SJCRH30 (cell line): Measurements from ENCODE around the gene DENND1B. TPM values are rescaled to one million over a fixed set of nuclear protein-coding genes. Genes with fewer than 3 reads are reported as not detected.
"Not testable (repeated sequence)": the region's sequence is repeated elsewhere in the genome, so short reads cannot be mapped to it uniquely, and the experiment has no call there.

ENCODE experiments used
- DNase-seq, 2 experiments: peaks; one replicate each; pipeline ENCODE4 v3.0.0-alpha.2; 2015 to 2020
- H3K27ac ChIP-seq: fragments of 250-450 bp; sonication (Bioruptor Pico); 2 replicates; pipeline ENCODE4 v1.5.1; 2020; ENCODE audit warnings: mild to moderate bottlenecking, moderate library complexity
- H3K27me3 ChIP-seq: fragments of 250-450 bp; sonication (Bioruptor Pico); 2 replicates; pipeline ENCODE4 v1.5.1; 2020; ENCODE audit warnings: mild to moderate bottlenecking, moderate library complexity
- H3K36me3 ChIP-seq: fragments of 250-450 bp; sonication (Bioruptor Pico); 2 replicates; pipeline ENCODE4 v1.5.1; 2020; ENCODE audit warnings: mild to moderate bottlenecking, moderate library complexity
- H3K4me1 ChIP-seq: fragments of 250-450 bp; sonication (Bioruptor Pico); 2 replicates; pipeline ENCODE4 v1.5.1; 2020; ENCODE audit warnings: mild to moderate bottlenecking, moderate library complexity
- H3K4me3 ChIP-seq: fragments of 250-450 bp; sonication (Bioruptor Pico); 2 replicates; pipeline ENCODE4 v1.5.1; 2020; ENCODE audit warnings: mild to moderate bottlenecking, moderate library complexity
- H3K9me3 ChIP-seq: fragments of 250-450 bp; sonication (Bioruptor Pico); replicated peaks from 2 replicates; pipeline ENCODE4 v1.5.1; 2020; ENCODE audit warnings: mild to moderate bottlenecking, moderate library complexity
- total RNA-seq: library from RNA; depleted of rRNA; stranded (reverse); fragments of >200 nt; shearing (Covaris generic); gene quantifications from 2 replicates; pipeline ENCODE4 v1.2.3, GENCODE V29; 2014

The DENND1B gene
- total RNA-seq, 1 experiment from 2014 or later, result 4.2 TPM

DNA sequence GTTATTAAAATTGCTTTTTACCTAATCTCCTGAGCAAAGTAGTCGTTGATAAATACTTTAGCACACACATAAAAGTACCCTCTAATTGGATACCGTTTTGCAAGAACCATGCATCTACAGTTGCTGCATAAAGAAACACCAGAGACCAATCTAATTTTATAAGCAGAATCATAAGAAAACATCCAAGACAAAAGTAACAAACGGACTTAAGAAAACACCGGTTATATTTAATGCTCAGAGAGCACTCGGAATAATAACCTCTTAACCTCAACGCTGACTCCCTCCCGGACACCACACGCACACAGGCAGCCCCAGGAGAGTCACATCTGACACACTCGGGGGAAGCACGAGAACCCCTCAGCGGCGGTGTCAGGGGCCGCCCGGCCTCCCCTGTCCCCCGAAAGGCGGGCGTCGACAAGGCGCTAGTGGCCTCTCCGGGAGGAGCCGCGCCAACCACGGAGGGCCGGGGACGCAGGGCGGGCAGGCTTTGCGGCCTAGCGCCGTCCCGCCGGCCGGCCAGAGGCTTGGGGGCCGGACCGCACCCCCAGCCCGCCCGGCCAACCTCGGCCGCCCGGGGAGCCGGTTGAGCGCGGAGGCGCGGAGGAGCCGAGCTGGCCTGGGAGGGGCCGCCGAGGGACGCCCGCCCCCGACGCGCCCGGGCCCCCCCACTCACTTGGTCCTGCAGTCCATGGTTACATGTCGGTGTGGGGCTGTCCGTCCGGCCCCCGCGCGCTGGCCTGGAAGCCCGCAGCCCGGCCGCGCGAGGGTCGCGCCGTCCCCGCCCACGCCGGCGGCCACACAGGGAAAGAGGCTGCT, 606 bp downstream of the DENND1B start:
- Histone ChIP-seq H3K27ac (peak overlapping the region; percentile 21; the same call in 1 of the 2 replicates), H3K9me3 (no peaks in the 10 kb centered on the region), H3K4me1 (peaks cover 4% of the 10 kb centered on the region; the same call in 1 of the 2 replicates), H3K36me3 (no peaks in the 10 kb centered on the region), H3K27me3 (no peaks in the 10 kb centered on the region), H3K4me3 (peak overlapping the region; percentile 66)
- DNase-seq, result peak; percentile 31 to 48

DNA sequence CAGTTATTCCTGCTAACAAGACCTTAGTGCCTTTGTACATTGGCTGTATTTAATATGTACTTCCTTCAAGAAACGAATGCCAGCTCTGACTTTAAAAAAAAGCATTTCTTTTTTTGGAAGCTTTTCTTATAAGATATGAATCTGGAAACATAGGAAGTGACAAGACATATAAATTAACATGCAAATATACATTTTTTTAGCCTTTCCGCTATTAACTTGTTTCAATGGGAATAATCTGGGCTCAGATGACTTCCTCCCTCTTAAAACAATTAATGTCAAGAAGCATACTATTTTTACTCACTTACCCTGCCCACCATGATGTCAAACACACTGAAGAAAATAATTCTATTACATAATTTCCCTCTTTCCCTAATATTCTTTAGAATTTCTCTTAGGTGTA, 1.4 kb downstream of the DENND1B start:
- no peaks in the 10 kb centered on the region for H3K36me3 ChIP-seq
- DNase-seq, result no peak
- H3K9me3 ChIP-seq, result no peaks in the 10 kb centered on the region
- no peak overlapping the region for H3K27ac ChIP-seq
- H3K4me3 ChIP-seq, result peak overlapping the region; percentile 66
- no peaks in the 10 kb centered on the region for H3K27me3 ChIP-seq
- peaks cover 4% of the 10 kb centered on the region; the same call in 1 of the 2 replicates for H3K4me1 ChIP-seq

DNA sequence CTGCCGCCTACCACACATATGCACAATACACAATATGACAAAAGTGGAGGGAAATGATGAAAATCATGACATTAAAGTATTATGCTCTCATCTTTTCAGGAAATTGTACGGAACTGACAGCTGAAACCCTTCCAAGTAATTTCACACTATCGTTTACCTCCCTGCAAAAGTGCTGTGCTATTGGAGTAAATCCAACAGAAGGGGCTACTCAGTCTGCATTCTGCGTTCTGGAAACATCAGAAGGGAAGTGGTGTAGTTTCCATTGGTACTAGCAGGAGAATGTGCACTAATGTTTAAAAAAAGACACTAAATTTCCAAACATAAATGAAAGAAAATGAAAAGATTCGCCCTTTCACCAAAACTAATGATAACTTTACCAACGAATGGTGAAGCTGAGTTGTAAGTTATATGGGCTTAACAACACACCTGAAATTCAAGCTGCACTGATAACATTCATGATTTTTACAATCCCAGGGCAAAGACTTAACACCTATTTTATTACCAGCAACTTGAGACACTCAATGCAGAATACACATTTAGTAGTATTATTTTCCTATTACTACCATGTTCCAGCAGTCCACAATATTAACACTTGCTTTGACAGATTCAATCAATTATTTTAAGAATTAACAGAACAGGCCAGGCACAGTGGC, 3.2 kb downstream of the DENND1B start:
- Histone ChIP-seq H3K4me1 (peaks cover 11% of the 10 kb centered on the region; the same call in 1 of the 2 replicates), H3K36me3 (no peaks in the 10 kb centered on the region), H3K4me3 (no peak overlapping the region), H3K27me3 (no peaks in the 10 kb centered on the region), H3K27ac (no peak overlapping the region), H3K9me3 (no peaks in the 10 kb centered on the region)
- no peak for DNase-seq

DNA sequence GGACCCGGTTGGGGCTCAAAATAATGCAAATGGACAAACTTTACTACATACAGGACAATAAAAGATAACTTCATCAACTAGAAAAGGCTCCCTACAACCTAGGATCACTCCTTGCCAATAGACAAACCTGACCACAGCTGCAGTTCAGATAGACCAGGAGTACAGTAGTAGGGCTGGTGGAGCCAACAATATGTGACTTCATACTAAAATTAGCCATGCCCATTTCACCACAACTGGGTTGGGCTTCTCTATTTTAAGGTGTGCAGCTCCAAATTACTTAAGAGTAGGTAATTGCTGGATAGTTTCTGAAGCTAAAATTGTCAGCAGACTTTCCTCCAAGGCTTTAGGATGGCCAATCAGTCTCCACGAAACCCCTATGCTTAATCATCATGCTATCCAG, 3.9 kb downstream of the DENND1B start:
- DNase-seq, result no peak
- Histone ChIP-seq H3K4me1 (peaks cover 11% of the 10 kb centered on the region; the same call in 1 of the 2 replicates), H3K27me3 (no peaks in the 10 kb centered on the region), H3K4me3 (no peak overlapping the region), H3K9me3 (no peaks in the 10 kb centered on the region), H3K36me3 (no peaks in the 10 kb centered on the region), H3K27ac (no peak overlapping the region)

DNA sequence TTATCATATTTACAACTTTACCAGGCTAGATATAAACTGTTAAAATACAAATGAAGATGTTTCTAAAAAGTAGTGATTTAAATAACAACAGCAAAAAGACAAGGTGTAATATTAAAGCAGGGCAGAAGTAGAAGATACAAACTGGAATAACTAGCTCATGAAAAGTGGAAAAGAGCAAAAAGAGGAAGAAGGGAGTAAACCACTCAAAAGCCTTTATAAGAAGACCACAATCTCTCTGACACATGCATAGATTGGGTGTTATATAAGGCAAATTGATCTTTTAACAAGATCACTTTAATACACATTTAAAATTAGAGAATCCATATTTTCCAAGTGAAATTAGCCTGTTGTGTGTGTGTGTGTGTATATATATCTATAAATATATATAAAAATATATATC, 5.0 kb downstream of the DENND1B start:
- Histone ChIP-seq H3K36me3 (no peaks in the 10 kb centered on the region), H3K4me3 (no peak overlapping the region), H3K27me3 (no peaks in the 10 kb centered on the region), H3K4me1 (peaks cover 11% of the 10 kb centered on the region; the same call in 1 of the 2 replicates), H3K9me3 (no peaks in the 10 kb centered on the region), H3K27ac (no peak overlapping the region)
- DNase-seq, result no peak

DNA sequence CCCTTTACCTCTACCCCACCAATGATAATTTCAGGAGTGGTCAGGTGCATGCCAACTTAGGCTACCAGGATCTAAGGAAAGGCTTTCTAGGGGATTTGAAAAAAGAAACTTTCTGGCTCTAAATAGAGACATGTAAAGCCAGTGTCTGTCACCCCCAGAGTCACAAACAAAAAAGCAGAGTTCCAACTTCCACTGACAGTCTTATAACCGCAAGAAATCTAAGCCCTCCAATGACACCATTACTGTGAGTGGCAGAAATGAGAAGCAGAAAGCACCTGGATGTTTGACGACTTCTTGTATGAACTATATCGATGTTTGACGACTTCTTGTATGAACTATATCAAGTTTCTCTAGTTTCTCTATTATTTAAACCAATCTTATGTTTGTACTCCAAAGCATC, 6.0 kb downstream of the DENND1B start:
- Histone ChIP-seq H3K27ac (no peak overlapping the region), H3K27me3 (no peaks in the 10 kb centered on the region), H3K9me3 (no peaks in the 10 kb centered on the region), H3K4me1 (peaks cover 11% of the 10 kb centered on the region; the same call in 1 of the 2 replicates), H3K36me3 (no peaks in the 10 kb centered on the region), H3K4me3 (no peak overlapping the region)
- no peak for DNase-seq

DNA sequence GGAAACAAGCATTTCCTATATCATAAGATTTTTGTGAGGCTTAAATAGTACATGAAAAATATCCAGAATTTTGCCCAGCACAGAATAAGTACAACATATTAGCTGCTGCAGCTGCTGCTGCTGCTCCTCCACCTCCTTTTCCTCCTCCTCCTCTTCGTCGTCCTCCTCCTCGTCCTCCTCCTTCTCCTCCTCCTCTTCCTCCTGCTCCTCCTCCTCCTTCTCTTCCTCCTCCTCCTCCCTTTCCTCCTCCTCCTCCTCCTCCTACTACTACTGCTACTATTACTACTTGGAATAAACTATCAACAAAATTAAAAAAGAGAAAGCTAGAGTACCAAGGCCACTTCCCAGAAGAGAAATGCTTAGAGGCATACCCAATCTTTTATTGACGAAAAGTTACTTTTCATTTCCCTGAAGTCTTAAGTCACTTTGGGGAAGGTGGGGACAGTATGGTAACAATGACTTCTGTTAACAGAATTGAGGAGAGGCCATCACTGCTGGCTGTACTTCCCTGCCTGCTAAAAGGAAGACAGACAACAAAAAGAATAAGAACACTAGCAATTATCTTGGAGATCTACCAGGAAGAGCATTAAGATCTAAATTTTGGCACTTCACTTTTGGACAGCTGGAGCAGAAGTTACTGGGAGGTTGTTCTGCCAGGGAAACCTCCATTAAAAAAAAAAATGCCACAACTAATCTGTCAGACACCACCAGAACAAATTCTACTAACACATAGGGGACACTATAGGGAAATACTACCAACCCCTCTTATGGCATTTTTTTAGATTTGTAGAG, 7.1 kb downstream of the DENND1B start:
- peak in 1 of 2 experiments; percentile 28 for DNase-seq
- no peaks in the 10 kb centered on the region for H3K27me3 ChIP-seq
- no peaks in the 10 kb centered on the region for H3K9me3 ChIP-seq
- peaks cover 7% of the 10 kb centered on the region; the same call in 1 of the 2 replicates for H3K4me1 ChIP-seq
- no peaks in the 10 kb centered on the region for H3K36me3 ChIP-seq
- no peak overlapping the region for H3K4me3 ChIP-seq
- H3K27ac ChIP-seq, result no peak overlapping the region

DNA sequence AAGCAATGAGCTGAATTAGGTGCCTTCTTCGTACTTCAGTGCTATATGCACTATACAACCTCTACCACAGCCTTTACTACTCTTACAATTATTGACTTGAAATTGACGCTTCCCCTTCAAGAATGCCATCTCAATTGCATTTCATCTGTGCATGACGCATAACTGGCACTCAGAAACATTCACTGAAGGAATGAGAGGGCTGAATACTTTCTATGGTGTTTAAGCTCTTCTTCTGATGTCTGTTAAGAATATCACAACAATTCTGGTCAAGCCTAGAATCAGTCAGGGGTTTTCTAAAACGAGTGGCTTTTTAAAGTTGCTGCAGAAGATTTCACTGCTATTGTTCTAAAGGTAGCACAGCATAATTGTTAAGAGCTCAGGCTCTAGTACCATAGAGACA, 11.5 kb downstream of the DENND1B start:
- no peaks in the 10 kb centered on the region for H3K36me3 ChIP-seq
- peaks cover 5% of the 10 kb centered on the region; the same call in 1 of the 2 replicates for H3K4me1 ChIP-seq
- H3K27ac ChIP-seq, result no peak overlapping the region
- H3K4me3 ChIP-seq, result no peak overlapping the region
- H3K9me3 ChIP-seq, result no peaks in the 10 kb centered on the region
- DNase-seq, result no peak
- no peaks in the 10 kb centered on the region for H3K27me3 ChIP-seq

DNA sequence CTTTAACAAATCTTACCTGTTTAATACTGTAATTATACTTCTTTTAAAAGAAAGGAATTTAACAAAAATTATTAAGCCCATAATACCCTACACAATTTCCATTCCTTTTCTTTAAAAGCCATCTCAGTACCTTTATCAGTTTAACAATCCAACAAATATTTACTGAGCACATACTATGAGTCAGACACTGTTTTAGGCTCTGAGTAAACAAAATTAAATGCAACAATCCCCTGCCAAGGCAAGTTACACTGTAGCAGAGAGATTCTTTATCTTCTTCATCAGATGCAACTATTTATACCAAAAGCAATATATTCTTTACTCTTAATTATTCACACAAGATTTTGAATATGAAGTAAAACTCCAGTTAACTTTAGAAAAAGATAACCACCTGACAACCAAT, 12.0 kb downstream of the DENND1B start:
- Histone ChIP-seq H3K4me1 (peaks cover 3% of the 10 kb centered on the region; the same call in 1 of the 2 replicates), H3K4me3 (no peak overlapping the region), H3K36me3 (no peaks in the 10 kb centered on the region), H3K9me3 (no peaks in the 10 kb centered on the region), H3K27ac (no peak overlapping the region), H3K27me3 (no peaks in the 10 kb centered on the region)
- DNase-seq, result no peak

DNA sequence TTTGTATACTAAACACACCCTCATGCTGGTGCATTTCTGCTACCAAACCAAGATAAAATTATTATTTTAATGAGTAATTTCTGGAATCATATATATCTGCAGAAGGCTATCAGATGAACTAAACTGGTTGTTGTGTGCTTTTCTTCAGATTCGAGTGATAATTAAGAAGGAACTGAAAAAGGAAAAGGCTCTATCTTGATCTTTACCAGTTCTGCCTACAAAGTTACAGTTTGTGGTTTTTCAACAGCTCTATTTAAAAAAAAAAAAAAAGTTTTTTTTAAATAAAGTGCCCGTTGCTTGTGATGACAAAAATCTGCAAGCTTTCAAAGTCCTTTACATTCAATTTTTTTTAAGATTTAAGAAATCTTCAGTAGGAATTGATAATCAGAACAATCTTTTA, 13.6 kb downstream of the DENND1B start:
- Histone ChIP-seq H3K9me3 (no peaks in the 10 kb centered on the region), H3K4me3 (no peak overlapping the region), H3K27me3 (no peaks in the 10 kb centered on the region), H3K36me3 (no peaks in the 10 kb centered on the region), H3K4me1 (no peaks in the 10 kb centered on the region), H3K27ac (no peak overlapping the region)
- DNase-seq, result no peak

DNA sequence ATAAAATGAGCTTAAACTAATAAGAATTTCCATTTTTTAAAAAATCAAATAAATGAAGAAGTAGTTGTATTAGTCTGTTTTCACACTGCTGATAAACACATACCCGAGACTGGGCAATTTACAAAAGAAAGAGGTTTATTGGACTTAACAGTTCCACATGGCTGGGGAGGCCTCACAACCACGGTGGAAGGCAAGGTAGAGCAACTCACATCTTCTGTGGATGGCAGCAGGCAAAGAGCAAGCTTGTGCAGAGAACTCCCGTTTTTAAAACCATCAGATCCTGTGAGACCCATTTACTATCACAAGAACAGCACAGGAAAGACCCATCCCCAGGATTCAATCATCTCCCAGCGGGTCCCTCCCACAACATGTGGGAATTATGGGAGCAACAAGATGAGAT, 19.7 kb downstream of the DENND1B start:
- H3K27me3 ChIP-seq, DNase-seq, H3K36me3 ChIP-seq, H3K4me1 ChIP-seq, H3K27ac ChIP-seq, H3K4me3 ChIP-seq, H3K9me3 ChIP-seq: not testable (repeated sequence)

DNA sequence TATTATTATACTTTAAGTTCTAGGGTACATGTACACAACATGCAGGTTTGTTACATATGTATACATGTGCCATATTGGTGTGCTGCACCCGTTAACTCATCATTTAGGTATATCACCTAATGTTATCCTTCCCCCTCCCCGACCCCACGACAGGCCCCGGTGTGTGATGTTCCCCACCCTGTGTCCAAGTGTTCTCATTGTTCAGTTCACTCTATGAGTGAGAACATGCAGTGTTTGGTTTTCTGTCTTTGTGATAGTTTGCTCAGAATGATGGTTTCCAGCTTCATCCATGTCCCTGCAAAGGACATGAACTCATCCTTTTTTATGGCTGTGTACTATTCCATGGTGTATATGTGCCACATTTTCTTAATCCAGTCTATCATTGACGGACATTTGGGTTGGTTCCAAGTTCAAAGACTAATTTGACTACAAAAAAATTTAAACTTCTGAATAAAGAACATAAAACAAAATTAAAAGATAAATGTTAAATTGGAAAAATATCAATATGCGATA, 22.6 kb downstream of the DENND1B start:
- not testable (repeated sequence) for DNase-seq, H3K9me3 ChIP-seq, H3K4me1 ChIP-seq, H3K27ac ChIP-seq, H3K4me3 ChIP-seq, H3K36me3 ChIP-seq, H3K27me3 ChIP-seq

DNA sequence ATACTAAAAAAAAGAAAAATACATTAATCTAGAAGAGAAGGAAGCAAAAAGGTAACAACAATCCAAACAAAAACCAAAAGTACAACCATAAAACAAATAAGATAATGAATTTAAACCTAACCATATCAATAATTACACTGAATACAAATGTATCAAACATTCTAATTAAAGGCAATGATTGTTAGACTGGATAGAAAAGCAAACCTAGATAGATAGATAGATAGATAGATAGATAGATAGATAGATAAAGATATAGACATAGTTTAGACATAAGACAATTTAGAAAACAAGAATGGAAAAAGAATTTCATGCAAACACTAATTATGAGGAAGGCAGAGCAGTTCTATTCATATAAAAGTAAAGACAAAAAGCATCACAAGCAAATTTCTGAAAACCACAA, 24.9 kb downstream of the DENND1B start:
- Histone ChIP-seq H3K36me3 (no peaks in the 10 kb centered on the region), H3K27me3 (no peaks in the 10 kb centered on the region), H3K27ac (no peak overlapping the region), H3K9me3 (no peaks in the 10 kb centered on the region), H3K4me1 (no peaks in the 10 kb centered on the region), H3K4me3 (no peak overlapping the region)
- no peak for DNase-seq

DNA sequence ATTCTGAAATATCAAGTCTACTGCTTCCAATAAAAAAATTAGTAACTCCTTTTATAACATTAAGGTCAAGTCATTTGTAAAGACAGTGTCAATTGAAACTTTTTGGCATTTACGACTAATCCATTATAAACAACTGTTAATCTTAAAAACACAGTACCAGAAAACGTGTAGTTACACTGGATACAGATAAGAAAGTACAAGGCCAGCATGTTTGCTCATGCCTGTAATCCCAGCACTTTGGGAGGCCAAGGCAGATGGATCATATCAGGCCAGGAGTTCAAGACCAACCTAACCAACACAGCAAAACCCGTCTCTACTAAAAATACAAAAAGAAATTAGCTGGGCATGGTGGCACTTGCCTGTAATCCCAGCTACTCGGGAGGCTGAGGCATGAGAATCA, 29.4 kb downstream of the DENND1B start:
- H3K4me1 ChIP-seq, result no peaks in the 10 kb centered on the region
- no peak overlapping the region for H3K27ac ChIP-seq
- H3K27me3 ChIP-seq, result no peaks in the 10 kb centered on the region
- no peaks in the 10 kb centered on the region for H3K9me3 ChIP-seq
- H3K36me3 ChIP-seq, result no peaks in the 10 kb centered on the region
- H3K4me3 ChIP-seq, result no peak overlapping the region
- DNase-seq, result no peak

DNA sequence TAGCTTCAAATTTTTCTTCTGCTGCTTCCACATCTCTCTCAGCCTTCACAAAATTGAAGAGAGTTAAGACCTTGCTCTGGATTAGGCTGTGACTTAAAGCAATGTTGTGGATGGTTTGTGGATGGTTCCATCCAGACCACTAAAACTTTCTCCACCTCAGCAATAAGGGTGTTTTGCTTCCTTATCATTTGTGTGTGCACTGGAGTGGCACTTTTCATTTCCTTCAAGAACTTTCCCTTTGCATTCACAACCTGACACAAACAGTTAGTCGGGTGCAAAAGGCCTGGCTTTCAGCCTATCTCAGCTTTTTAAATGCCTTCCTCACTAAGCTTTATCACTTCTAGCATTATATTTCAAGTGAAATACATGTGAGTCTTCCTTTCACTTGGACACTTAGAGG, 30.3 kb downstream of the DENND1B start:
- DNase-seq, result no peak

More for the DNA sequence above, 30.3 kb downstream of the DENND1B start:
- H3K36me3 ChIP-seq, result no peaks in the 10 kb centered on the region
- H3K4me3 ChIP-seq, result no peak overlapping the region
- H3K4me1 ChIP-seq, result no peaks in the 10 kb centered on the region
- no peaks in the 10 kb centered on the region for H3K27me3 ChIP-seq
- no peaks in the 10 kb centered on the region for H3K9me3 ChIP-seq
- no peak overlapping the region for H3K27ac ChIP-seq
